GM19240 (cell line): ENCODE measurements around the gene ZBTB44.
"Not testable (repeated sequence)": the region's sequence is repeated elsewhere in the genome, so short reads cannot be mapped to it uniquely, and the experiment has no call there.

Experiments
- DNase-seq: peaks from one replicate; pipeline ENCODE4 v3.0.0; 2011; ENCODE audit warnings: low spot score; ENCODE audit not compliant: insufficient read length

The ZBTB44 gene

GRCh38 chr11:130313383-130314183 lies 1.1 kb downstream of the ZBTB44 start:
- DNase-seq: no peak

- no peak for DNase-seq
Measured at GRCh38 chr11:130312046-130312445, 2.7 kb downstream of the ZBTB44 start.

GRCh38 chr11:130310622-130311021 lies 4.1 kb downstream of the ZBTB44 start:
- no peak for DNase-seq

GRCh38 chr11:130308886-130309285 lies 5.8 kb downstream of the ZBTB44 start:
- no peak for DNase-seq

- no peak for DNase-seq
Measured at GRCh38 chr11:130308059-130308458, 6.7 kb downstream of the ZBTB44 start.

GRCh38 chr11:130304651-130305050 lies 10.1 kb downstream of the ZBTB44 start:
- DNase-seq: no peak

GRCh38 chr11:130301002-130301401 lies 13.7 kb downstream of the ZBTB44 start:
- DNase-seq: no peak

GRCh38 chr11:130300567-130300966 lies 14.2 kb downstream of the ZBTB44 start:
- DNase-seq: no peak

GRCh38 chr11:130299978-130300377 lies 14.7 kb downstream of the ZBTB44 start:
- DNase-seq: no peak

GRCh38 chr11:130295657-130296056 lies 19.1 kb downstream of the ZBTB44 start:
- no peak for DNase-seq

- no peak for DNase-seq
Measured at GRCh38 chr11:130282111-130282510, 32.6 kb downstream of the ZBTB44 start.

GRCh38 chr11:130281341-130281740 lies 33.4 kb downstream of the ZBTB44 start:
- DNase-seq: not testable (repeated sequence)

GRCh38 chr11:130279989-130280388 lies 34.7 kb downstream of the ZBTB44 start:
- DNase-seq: no peak

GRCh38 chr11:130278745-130279144 lies 36.0 kb downstream of the ZBTB44 start:
- no peak for DNase-seq

- no peak for DNase-seq
Measured at GRCh38 chr11:130278151-130278550, 36.6 kb downstream of the ZBTB44 start.

GRCh38 chr11:130272336-130272735 lies 42.4 kb downstream of the ZBTB44 start:
- DNase-seq: no peak

- no peak for DNase-seq
Measured at GRCh38 chr11:130269326-130269943, 45.3 kb downstream of the ZBTB44 start.

GRCh38 chr11:130263351-130263750 lies 51.4 kb downstream of the ZBTB44 start:
- DNase-seq: no peak

- DNase-seq: no peak
Measured at GRCh38 chr11:130262424-130262823, 52.3 kb downstream of the ZBTB44 start.

GRCh38 chr11:130261571-130261970 lies 53.1 kb downstream of the ZBTB44 start:
- DNase-seq: no peak

- DNase-seq: no peak
Measured at GRCh38 chr11:130260742-130261141, 54.0 kb downstream of the ZBTB44 start.

GRCh38 chr11:130260080-130260627 lies 54.6 kb downstream of the ZBTB44 start:
- no peak for DNase-seq

- DNase-seq: not testable (repeated sequence)
Measured at GRCh38 chr11:130251763-130252162, 63.0 kb downstream of the ZBTB44 start.
